Trophoblast cell (in vitro differentiated cells and primary cell): ENCODE measurements around the gene TUB.

Experiments
- DNase-seq, 2 donors: peaks; one replicate each; pipeline ENCODE4 v3.0.0-alpha.2; 2016
- H2AFZ ChIP-seq: 2 replicates; pipeline ENCODE4 v1.6.1; 2013; ENCODE audit warnings: low read length, moderate library complexity, mild to moderate bottlenecking; ENCODE audit not compliant: insufficient read depth, poor library complexity
- H2AK5ac ChIP-seq: 2 replicates; pipeline ENCODE4 v1.6.1; 2013; ENCODE audit warnings: mild to moderate bottlenecking, low read length
- H2BK120ac ChIP-seq: 2 replicates; pipeline ENCODE4 v1.6.1; 2013; ENCODE audit warnings: low read length, mild to moderate bottlenecking, moderate library complexity; ENCODE audit not compliant: insufficient read depth, poor library complexity
- H2BK12ac ChIP-seq: 2 replicates; pipeline ENCODE4 v1.6.1; 2013; ENCODE audit warnings: mild to moderate bottlenecking, low read length, moderate library complexity
- H2BK5ac ChIP-seq: 2 replicates; pipeline ENCODE4 v1.6.1; 2013; ENCODE audit warnings: low read length, low read depth, moderate library complexity, mild to moderate bottlenecking; ENCODE audit not compliant: poor library complexity
- H3K14ac ChIP-seq: 2 replicates; pipeline ENCODE4 v1.6.1; 2013; ENCODE audit warnings: mild to moderate bottlenecking, low read length
- H3K18ac ChIP-seq: 2 replicates; pipeline ENCODE4 v1.6.1; 2013; ENCODE audit warnings: mild to moderate bottlenecking, low read length
- H3K23ac ChIP-seq: 2 replicates; pipeline ENCODE4 v1.6.1; 2013; ENCODE audit warnings: low read length
- H3K27ac ChIP-seq: 2 replicates; pipeline ENCODE4 v1.5.1; 2013; ENCODE audit warnings: low read depth, mild to moderate bottlenecking, inconsistent platforms, low read length, moderate library complexity
- H3K27me3 ChIP-seq: 2 replicates; pipeline ENCODE4 v1.6.1; 2013; ENCODE audit warnings: inconsistent platforms, mild to moderate bottlenecking, low read length, moderate library complexity; ENCODE audit not compliant: insufficient read depth
- H3K36me3 ChIP-seq, 2 experiments: 1 replicate in 1 of 2; 2 replicates in 1 of 2; pipeline ENCODE4 v1.6.1; 2013; ENCODE audit warnings: low read length in 2 of 2, mild to moderate bottlenecking in 2 of 2, moderate library complexity in 1 of 2; ENCODE audit not compliant: insufficient read depth in 2 of 2, control insufficient read depth in 1 of 2
- H3K4ac ChIP-seq: 2 replicates; pipeline ENCODE4 v1.6.1; 2013; ENCODE audit warnings: low read depth, mild to moderate bottlenecking, low read length, moderate library complexity
- H3K4me1 ChIP-seq, 2 experiments: 1 replicate in 1 of 2; 2 replicates in 1 of 2; pipeline ENCODE4 v1.6.1; 2013; ENCODE audit warnings: low read length in 2 of 2, mild to moderate bottlenecking in 2 of 2, moderate library complexity in 1 of 2; ENCODE audit not compliant: insufficient read depth in 2 of 2, control insufficient read depth in 1 of 2
- H3K4me2 ChIP-seq: 2 replicates; pipeline ENCODE4 v1.6.1; 2013; ENCODE audit warnings: inconsistent platforms, mild to moderate bottlenecking, low read length, moderate library complexity
- H3K4me3 ChIP-seq: 2 replicates; pipeline ENCODE4 v1.5.1; 2013; ENCODE audit warnings: mild to moderate bottlenecking, low read depth, low read length, inconsistent platforms
- H3K79me1 ChIP-seq: one replicate; pipeline ENCODE4 v1.6.1; 2013; ENCODE audit warnings: low read length
- H3K79me2 ChIP-seq: 2 replicates; pipeline ENCODE4 v1.6.1; 2013; ENCODE audit warnings: low read length, mild to moderate bottlenecking; ENCODE audit not compliant: control insufficient read depth, insufficient read depth, poor library complexity
- H3K9ac ChIP-seq: 2 replicates; pipeline ENCODE4 v1.6.1; 2013; ENCODE audit warnings: mild to moderate bottlenecking, low read length
- H3K9me3 ChIP-seq: 2 replicates; pipeline ENCODE4 v1.6.1; 2013; ENCODE audit warnings: low read depth, mild to moderate bottlenecking, control low read depth, inconsistent platforms, low read length; ENCODE audit not compliant: insufficient read depth
- H4K12ac ChIP-seq: 2 replicates; pipeline ENCODE4 v1.6.1; 2013; ENCODE audit warnings: low read depth, mild to moderate bottlenecking, low read length, moderate library complexity
- H4K8ac ChIP-seq: 2 replicates; pipeline ENCODE4 v1.6.1; 2013; ENCODE audit warnings: low read depth, mild to moderate bottlenecking, low read length, moderate library complexity
- H4K91ac ChIP-seq: one replicate; pipeline ENCODE4 v1.6.1; 2013; ENCODE audit warnings: low read depth, mild to moderate bottlenecking, low read length, moderate library complexity
- WGBS: extraction: QIAGEN DNeasy Blood & Tissue Kit; methylation state at CpG from one replicate; pipeline ENCODE4 v1.1.7; 2013; ENCODE audit warnings: missing lambda C conversion rate; ENCODE audit not compliant: insufficient read length, insufficient coverage; ENCODE audit errors: extremely low coverage; 5-methylcytosine and 5-hydroxymethylcytosine counted together

TUB gene

DNA sequence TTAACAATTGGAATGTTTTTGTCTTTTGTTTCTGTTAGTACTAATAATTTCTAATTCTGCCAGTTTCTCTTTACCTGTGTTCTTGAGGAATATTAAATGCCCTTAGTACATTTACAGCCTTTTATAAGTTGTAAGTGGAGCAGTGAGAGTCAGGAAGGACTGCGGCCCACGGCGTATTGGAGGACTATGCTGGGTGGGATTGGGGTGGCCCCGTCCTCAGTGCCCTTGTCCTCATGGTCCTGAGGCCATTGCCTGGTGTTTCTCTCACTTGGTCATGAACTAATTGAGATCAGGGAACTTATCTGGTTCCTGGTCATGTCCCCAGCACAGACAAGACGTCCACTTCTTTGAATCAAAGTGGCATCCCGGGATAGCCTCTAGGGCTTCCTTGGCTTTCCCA is 3.3 kb downstream of the TUB start:
- Histone ChIP-seq H4K91ac (no peak overlapping the region), H3K4me1 (peaks cover 20 to 25% of the 10 kb centered on the region in 2 experiments), H4K8ac (no peak overlapping the region), H3K79me1 (peaks cover 6% of the 10 kb centered on the region), H4K12ac (no peak overlapping the region), H3K4me2 (no peak overlapping the region), H3K14ac (no peak overlapping the region), H3K4ac (no peak overlapping the region), H3K27me3 (no peaks in the 10 kb centered on the region), H3K4me3 (no peak overlapping the region), H2BK120ac (no peak overlapping the region), H3K18ac (no peak overlapping the region), H2BK5ac (no peak overlapping the region), H2BK12ac (no peak overlapping the region), H2AK5ac (no peak overlapping the region), H3K23ac (no peak overlapping the region), H2AFZ (no peak overlapping the region), H3K27ac (no peak overlapping the region), H3K36me3 (no peaks in the 10 kb centered on the region), H3K9me3 (no peaks in the 10 kb centered on the region), H3K79me2 (peaks cover 1% of the 10 kb centered on the region), H3K9ac (no peak overlapping the region)
- no CpG with 5 or more reads among the region's 6 CpGs for WGBS
- DNase-seq, result no peak

DNA sequence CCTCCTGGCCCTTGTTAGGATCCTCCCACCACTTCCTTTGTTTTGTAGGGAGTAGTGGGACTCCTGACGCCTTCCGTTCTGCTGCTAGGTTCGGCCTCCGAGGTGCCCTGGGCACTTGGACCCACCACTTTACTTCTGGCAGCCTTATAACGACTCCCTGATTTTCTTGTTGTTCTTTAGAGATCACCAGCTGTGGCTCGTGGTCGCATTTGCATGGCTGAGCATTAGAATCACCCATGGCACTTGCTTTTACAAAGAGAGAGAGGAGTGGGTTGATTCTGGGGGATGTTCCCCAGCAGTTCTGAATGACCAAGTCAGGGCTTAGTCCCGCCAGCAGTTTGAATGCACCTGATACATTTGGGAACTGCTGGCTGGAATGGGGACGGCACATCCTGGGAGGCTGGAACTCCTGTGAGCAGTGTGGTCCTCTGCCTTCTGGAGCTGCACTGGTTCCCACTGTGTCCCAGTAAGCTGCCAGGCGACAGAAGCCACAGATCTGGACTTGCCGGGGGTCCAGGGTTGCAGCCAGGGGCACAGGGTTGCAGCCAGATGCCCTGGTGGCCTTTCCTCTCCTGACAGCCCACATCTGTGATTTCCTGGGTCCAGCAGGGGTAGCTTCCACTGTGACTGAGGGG is 4.1 kb downstream of the TUB start:
- peaks cover 20 to 25% of the 10 kb centered on the region in 2 experiments for H3K4me1 ChIP-seq
- H3K79me2 ChIP-seq, result peaks cover 1% of the 10 kb centered on the region
- no peaks in the 10 kb centered on the region for H3K9me3 ChIP-seq
- no peak overlapping the region for H3K4me3 ChIP-seq
- no peak overlapping the region for H2AK5ac ChIP-seq
- no peak overlapping the region for H3K27ac ChIP-seq
- no peak overlapping the region for H2BK12ac ChIP-seq
- H3K4me2 ChIP-seq, result no peak overlapping the region
- H2AFZ ChIP-seq, result no peak overlapping the region
- H3K27me3 ChIP-seq, result no peaks in the 10 kb centered on the region
- H2BK5ac ChIP-seq, result no peak overlapping the region
- DNase-seq, result no peak
- no peak overlapping the region for H3K14ac ChIP-seq
- H4K8ac ChIP-seq, result no peak overlapping the region
- no peaks in the 10 kb centered on the region for H3K36me3 ChIP-seq
- peaks cover 6% of the 10 kb centered on the region for H3K79me1 ChIP-seq
- H3K9ac ChIP-seq, result no peak overlapping the region
- H4K91ac ChIP-seq, result no peak overlapping the region
- H3K23ac ChIP-seq, result no peak overlapping the region
- no peak overlapping the region for H3K4ac ChIP-seq
- WGBS, result no CpG with 5 or more reads among the region's 11 CpGs
- H3K18ac ChIP-seq, result no peak overlapping the region
- no peak overlapping the region for H4K12ac ChIP-seq
- H2BK120ac ChIP-seq, result no peak overlapping the region

DNA sequence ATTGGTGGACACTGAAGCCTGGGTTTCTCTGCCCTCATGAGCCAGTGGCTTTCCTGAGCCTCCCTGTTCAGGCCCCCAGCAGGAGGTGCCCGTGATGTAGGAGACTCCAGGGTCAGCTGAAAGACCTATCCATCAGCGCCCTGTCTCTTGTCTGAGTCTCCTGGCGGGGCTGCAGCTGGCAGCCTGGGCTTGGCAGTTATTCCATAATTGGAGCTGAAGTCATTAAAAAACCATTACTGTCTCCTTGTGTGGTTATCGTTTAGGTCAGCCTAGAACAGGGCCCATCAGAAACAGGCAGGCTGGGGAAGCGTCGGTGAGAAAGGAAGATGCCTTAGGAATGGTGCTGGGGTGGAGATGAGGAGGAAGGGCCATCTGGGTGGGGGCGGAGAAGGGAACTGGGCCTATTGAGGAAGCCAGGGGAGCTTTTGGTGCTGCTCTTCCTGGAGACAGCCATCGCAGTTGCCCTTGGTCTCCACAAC is 5.0 kb downstream of the TUB start:
- WGBS, result no CpG with 5 or more reads among the region's 8 CpGs
- Histone ChIP-seq H3K4me2 (no peak overlapping the region), H2BK5ac (no peak overlapping the region)

DNA sequence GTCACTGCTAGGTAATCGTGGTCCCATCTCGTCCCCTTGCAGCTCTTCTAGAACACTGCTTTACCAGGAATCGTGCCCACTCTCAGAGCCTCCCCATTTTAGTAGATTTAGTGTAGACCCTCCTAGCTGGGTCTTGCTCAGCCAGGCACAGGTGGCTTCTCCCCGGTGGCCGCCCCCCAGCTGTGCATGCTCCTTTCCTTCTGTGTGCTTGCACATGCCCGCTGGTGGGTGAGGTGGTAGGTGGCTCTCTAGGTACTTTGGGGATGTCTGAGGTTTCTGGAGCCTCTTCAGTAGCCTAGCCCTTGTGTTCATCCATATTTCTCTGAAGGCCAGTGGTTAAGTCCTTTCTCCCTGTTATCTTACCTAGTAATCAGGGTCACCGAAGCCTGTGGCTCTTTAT is 5.6 kb downstream of the TUB start:
- no peak overlapping the region for H2BK5ac ChIP-seq
- no peak overlapping the region for H3K4me2 ChIP-seq
- no peak overlapping the region for H2BK120ac ChIP-seq
- no peaks in the 10 kb centered on the region for H3K27me3 ChIP-seq
- WGBS, result no CpG with 5 or more reads among the region's 7 CpGs
- no peak overlapping the region for H3K23ac ChIP-seq
- no peak overlapping the region for H3K9ac ChIP-seq
- H2AFZ ChIP-seq, result no peak overlapping the region
- H3K79me1 ChIP-seq, result peaks cover 4% of the 10 kb centered on the region
- no peak overlapping the region for H2AK5ac ChIP-seq
- H3K9me3 ChIP-seq, result no peaks in the 10 kb centered on the region
- no peak overlapping the region for H3K4me3 ChIP-seq
- no peak overlapping the region for H3K18ac ChIP-seq
- peaks cover 14 to 20% of the 10 kb centered on the region in 2 experiments for H3K4me1 ChIP-seq
- H3K4ac ChIP-seq, result no peak overlapping the region
- H4K12ac ChIP-seq, result no peak overlapping the region
- no peak overlapping the region for H2BK12ac ChIP-seq
- H4K91ac ChIP-seq, result no peak overlapping the region
- no peaks in the 10 kb centered on the region for H3K79me2 ChIP-seq
- H3K36me3 ChIP-seq, result no peaks in the 10 kb centered on the region
- DNase-seq, result no peak
- H4K8ac ChIP-seq, result no peak overlapping the region
- H3K27ac ChIP-seq, result no peak overlapping the region
- H3K14ac ChIP-seq, result no peak overlapping the region

More for the DNA sequence above, 5.0 kb downstream of the TUB start:
- peaks cover 17 to 22% of the 10 kb centered on the region in 2 experiments for H3K4me1 ChIP-seq
- no peak overlapping the region for H3K18ac ChIP-seq
- H4K8ac ChIP-seq, result no peak overlapping the region
- peaks cover 1% of the 10 kb centered on the region for H3K79me2 ChIP-seq
- H3K9me3 ChIP-seq, result no peaks in the 10 kb centered on the region
- no peak for DNase-seq
- no peak overlapping the region for H3K4ac ChIP-seq
- no peak overlapping the region for H3K9ac ChIP-seq
- peaks cover 6% of the 10 kb centered on the region for H3K79me1 ChIP-seq
- H3K14ac ChIP-seq, result no peak overlapping the region
- H2BK120ac ChIP-seq, result no peak overlapping the region
- no peak overlapping the region for H3K4me3 ChIP-seq
- H4K12ac ChIP-seq, result no peak overlapping the region
- H4K91ac ChIP-seq, result no peak overlapping the region
- H3K27ac ChIP-seq, result no peak overlapping the region
- no peak overlapping the region for H2AFZ ChIP-seq
- H2AK5ac ChIP-seq, result no peak overlapping the region
- no peak overlapping the region for H3K23ac ChIP-seq
- H3K27me3 ChIP-seq, result no peaks in the 10 kb centered on the region
- no peak overlapping the region for H2BK12ac ChIP-seq
- no peaks in the 10 kb centered on the region for H3K36me3 ChIP-seq
